HG03139 (cell line): ENCODE data around the gene SLC29A1.
A peak's percentile ranks its signal among the peaks of the same experiment; 100 is the strongest.
"Not testable (repeated sequence)": the region's sequence is repeated elsewhere in the genome, so short reads cannot be mapped to it uniquely, and the experiment has no call there.

Experiments
- ATAC-seq: cut with Tn5 transposase; IDR thresholded peaks from one replicate; pipeline ENCODE4 v1.9.1; 2021; ENCODE audit not compliant: unreplicated experiment

Gene SLC29A1

DNA sequence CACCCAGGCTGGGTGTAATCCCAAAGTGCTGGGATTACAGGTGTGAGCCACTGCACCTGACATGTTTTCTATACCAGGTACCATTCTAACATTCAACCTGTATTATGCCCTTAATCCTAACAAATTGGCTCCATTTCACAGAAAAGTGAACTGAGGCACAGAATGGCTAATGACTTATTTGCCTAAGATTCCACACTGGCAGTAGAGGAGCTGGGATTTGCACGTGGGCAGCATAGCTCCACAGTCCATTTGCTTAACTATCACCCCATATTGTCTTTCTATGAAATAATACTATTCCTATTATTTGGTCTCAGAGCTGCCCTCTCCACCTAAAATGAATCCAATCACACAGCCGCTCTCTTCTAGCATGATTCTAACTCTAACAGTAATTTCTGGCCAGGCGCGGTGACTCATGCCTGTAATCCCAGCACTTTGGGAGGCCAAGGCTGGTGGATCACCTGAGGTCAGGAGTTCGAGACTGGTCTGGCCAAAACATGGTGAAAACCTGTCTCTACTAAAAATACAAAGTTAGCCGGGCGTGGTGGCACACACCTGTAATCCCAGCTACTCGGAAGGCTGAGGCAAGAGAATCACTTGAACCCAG, 30.0 kb upstream of the SLC29A1 start:
- ATAC-seq: no peak

DNA sequence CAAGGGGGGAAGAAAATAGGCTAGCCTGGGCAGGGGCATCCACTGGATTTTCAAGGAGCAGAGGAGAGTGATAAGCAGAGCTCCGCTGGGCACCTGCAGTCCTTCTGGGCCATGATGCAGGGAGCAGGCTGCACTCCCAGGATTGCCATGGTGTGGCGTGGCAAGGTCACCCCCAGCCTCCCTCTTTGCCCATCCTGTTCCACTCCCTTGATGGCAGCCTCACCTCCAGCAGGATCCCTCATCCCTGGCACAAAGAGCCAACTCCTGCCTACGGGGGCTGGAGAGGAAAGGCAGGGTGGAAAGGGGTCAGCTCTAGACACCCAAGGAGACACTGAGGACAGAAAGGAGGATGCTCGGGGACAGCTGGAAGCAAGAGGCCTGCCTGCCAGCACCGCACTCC, 29.1 kb upstream of the SLC29A1 start:
- ATAC-seq: no peak

DNA sequence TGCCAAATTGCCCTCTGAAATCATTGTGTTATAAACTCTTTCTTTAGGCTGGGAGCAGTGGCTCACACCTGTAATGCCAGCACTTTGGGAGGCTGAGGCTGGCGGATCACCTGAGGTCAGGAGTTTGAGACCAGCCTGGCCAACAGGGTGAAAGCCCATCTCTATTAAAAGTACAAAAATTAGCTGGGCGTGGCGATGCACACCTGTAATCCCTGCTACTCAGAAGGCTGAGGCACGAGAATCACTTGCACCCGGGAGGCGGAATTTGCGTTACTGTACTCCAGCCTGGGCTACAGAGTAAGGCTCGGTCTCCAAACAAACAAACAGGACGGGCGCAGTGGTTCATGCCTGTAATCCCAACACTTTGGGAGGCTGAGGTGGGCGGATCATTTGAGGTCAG, 27.0 kb upstream of the SLC29A1 start:
- ATAC-seq: not testable (repeated sequence)

DNA sequence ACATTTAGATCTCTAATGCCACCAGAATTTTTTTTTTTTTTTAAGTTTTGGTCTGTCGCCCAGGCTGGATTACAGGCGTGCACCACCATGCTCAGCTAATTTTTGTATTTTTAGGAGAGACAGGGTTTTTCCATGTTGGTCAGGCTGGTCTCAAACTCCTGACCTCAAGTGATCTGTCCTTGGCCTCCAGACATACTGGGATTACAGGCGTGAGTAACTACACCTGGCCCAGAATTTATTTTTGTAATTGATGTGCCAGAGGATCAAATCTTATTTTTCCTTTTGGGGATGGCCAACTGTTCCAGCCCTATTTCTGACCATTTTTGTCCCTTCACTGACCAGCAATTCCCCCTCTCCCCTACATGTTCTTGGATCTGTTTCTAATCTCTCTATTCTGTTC, 24.7 kb upstream of the SLC29A1 start:
- no peak for ATAC-seq

DNA sequence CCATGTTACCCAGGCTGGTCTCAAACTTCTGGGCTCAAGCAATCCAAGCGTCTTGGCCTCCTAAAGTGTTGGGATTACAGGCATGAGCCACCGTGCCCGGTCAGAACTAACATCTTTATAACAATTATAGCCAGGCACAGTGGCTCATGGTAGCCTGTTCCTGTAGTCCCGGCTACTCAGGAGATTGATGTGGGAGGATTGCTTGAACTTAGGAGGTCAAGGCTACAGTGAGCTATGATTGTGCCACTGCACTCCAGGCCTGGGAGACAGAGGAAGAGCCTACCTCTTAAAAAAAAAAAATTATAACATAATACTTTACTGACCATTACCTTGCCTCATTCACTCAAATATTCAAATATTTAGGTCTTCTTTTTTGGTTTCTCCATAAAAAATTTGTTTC, 23.5 kb upstream of the SLC29A1 start:
- no peak for ATAC-seq

DNA sequence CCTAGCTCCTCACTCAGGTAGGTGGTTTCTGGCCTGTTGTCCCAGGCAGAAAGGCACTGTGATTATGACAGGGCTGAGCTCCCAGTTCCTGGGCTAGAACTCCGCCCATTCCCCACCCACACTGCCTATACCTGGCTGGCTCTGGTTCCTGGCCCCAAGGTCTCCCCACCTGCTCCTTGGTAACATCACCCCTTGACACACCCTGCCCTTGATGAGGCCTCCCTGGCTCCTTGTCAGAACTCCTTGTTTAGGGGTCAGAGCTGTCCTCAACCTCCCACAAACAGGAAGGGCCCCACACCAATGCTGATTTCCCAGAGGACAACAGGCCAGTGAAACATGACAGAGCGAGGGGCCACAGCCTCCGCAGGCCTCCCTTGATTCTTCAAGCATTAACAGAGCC, 22.2 kb upstream of the SLC29A1 start:
- ATAC-seq: no peak

DNA sequence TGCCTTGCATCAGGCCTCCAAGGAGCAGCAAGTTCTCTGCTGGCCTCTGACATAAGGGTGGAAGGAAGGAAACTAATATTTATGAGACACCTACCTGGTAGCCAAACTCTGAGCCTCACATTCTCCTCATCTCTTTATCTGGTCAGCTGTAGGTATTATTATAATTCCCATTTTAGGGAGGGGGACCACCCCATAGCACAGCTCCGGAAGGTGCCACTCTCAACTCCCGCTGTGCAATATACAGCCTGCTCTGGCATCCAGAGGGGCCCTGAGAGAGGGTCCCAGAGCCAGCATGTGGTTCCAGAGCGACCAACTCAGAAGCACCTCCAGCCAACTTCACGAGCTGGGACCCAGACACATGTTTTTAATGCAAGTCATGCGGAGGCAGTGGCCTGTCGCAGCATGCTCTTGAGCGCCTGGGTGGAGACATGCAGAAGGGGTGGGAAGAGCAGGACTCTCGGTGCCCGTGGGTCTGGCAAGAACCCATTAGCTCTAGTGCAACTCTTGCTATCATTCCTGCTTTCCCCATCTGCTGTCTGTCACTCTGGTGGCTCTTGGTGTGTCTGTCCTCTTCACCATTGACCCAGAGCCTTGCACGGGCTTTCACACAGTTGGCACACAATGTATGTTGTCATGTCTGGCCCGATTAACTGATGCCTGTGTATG, 21.6 kb upstream of the SLC29A1 start:
- ATAC-seq: no peak

DNA sequence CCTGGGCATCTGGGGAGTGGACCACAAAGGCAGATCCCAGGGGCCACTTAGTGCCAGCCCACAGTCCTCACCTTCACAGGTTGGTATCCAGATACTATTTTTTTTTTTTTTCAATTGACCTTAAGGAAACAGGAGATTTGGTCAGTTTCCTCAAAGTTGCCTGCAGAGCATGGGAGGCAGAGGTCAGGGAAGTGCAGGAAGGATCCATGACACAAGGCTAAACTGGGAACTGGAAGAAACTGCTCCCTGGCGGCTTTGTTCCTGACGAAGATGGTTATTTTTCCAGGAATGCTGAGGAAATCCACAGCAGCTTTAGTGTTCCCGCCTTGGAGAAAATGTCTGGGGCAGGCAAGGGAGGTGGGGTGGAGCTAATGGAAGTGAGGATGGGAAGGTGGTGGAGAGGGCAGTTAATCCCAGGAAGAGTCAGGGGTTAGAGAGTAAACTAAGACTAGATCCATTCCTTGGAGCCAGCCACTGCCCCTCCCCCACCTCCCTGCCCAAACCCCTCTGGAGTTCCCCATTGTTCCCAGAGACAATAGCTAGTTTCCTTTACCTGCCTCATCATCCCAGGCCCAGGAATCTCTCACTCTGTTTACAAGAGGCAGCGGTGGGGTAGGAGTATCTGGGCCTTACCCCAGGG, 20.9 kb upstream of the SLC29A1 start:
- ATAC-seq: no peak

DNA sequence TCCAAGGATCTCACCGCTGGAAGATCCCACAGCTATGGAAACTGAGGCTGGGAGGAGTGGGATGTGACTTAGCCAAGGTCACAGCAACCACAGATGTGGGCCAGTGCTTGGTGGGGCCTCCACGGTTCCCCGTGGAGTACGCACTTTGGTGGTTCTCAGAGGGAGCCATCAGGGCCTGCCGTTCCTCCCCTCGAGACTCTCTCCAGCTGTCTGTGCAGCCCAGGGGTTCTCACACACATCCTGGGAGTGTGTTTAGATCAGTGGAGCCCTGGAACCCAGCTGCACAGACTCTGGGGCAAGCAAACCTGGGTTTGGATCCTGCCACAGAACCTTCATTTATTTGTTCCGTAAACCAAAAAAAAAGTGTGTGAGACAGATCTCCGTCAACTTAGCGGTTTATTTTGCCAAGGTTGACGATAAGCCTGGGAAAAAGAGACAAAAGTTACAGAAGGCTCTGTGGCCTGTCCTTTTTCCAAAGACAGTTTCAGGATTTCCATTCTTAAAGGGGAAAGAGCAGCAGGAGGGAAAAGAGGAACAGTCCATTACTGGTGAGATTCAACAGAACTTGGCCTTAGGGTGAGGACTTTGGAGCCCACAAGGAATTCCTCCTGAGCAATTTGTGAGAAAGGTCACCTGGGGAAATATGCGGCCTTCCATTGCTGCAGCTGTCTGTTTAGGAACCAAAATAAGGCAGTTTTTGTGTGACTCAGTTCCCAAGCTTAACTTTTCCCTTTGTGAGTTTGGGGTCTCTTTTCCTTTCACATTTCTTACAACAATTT, 20.2 kb upstream of the SLC29A1 start:
- ATAC-seq: no peak

DNA sequence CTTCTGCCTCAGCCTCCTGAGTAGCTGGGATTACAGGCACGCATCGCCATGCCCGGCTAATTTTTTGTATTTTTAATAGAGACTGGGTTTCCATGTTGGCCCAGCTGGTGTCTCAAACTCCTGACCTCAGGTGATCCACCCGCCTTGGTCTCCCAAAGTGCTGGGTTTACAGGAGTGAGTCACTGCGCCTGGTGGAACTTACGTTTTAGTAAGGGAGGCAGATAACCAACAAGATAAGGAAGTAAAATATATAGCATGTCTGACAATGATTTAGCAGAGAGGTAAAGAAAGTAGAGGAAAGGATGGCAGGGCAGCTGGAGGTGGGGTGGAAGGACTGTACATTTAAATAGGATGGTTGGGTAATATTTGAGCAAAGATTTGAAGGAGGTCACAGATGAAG, 19.4 kb upstream of the SLC29A1 start:
- ATAC-seq: no peak

DNA sequence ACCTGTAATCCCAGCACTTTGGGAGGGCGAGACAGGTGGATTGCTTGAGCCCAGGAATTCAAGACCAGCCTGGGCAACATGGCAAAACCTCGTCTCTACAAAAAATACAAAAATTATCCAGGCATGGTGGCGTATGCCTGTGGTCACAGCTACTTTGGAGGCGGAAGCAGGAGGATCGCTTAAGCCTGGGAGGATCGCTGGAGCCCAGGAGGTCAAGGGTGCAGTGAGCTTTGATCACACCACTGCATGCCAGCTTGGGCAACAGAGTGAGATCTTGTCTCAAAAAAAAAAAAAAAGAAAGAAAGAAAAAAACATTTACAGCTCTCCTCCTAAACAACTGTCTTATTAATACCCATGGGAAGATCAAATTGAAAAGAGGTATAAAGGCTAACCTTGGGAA, 15.4 kb upstream of the SLC29A1 start:
- ATAC-seq: no peak

DNA sequence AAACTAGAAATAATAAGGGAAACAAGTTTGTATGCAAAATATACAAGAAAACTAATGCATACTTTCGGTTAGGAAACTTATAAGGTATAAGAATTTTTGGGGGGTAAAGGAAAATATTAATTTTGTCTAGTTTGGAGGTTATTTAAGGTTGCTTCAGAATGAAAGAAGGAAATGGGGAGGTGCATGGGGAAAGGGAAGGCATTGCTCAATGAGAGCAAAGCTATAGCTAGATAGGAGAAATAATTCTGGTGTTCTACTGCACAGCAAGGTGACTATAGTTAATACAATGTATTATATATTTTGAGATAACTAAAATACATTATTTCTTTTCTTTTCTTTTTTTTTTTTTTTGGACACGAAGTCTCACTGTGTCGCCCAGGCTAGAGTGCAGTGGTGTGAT, 12.1 kb upstream of the SLC29A1 start:
- ATAC-seq: no peak

DNA sequence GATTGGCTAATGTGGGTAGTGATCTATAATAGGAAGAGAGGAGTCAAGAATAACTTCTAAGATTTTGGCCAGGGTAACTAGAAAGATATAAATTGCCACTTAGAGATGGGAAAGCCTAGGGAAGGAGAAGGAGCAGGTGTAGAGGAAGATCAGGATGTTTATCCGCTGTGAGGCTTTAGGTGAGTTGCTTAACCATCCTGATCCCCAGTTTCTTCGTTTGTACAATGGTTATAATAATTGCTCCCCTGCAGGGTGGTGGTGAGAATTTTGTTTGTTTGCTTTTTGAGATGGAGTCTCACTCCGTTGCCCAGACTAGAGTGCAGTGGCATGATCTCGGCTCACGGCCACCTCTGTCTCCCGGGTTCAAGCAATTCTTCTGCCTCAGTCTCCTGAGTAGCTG, 9.1 kb upstream of the SLC29A1 start:
- no peak for ATAC-seq

DNA sequence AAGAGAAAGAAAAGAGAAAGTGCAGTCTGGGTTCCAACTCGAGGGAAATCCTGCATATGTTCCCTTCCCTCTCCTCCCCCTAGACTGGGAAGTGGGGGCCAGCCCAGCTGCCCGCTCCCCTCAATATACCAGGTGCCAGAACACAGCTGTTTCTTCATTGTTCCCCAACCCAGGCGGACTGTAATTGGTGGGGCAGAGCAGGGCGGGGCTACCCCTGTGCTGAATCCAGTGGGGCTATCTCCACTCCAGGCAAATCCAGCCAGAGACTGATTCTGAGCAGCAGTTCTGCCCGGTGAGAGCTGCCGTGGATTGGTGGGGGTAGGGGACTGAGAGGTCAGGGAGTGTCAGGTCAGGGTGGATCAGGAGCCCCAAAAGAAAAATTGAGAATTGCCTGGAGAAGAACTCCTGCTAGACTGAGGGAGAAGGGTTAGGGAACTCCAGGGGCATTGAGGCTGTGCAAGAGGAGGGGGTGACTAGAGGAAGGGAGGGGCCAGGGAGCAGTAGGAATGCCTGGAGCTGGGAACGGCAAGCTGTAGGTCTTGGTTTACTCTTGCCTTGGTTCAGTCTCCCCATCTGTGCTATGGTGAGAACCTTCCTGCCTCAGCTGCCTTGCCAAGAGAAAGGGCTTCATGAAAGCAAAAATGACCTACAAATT, 6.6 kb upstream of the SLC29A1 start, which contains the start of gene MYMX:
Gene MYMX (plus strand): TSS at position 250 of the 655 bp plus-strand sequence. CDS start 546 bp downstream, outside the sequence.
- ATAC-seq: no peak

DNA sequence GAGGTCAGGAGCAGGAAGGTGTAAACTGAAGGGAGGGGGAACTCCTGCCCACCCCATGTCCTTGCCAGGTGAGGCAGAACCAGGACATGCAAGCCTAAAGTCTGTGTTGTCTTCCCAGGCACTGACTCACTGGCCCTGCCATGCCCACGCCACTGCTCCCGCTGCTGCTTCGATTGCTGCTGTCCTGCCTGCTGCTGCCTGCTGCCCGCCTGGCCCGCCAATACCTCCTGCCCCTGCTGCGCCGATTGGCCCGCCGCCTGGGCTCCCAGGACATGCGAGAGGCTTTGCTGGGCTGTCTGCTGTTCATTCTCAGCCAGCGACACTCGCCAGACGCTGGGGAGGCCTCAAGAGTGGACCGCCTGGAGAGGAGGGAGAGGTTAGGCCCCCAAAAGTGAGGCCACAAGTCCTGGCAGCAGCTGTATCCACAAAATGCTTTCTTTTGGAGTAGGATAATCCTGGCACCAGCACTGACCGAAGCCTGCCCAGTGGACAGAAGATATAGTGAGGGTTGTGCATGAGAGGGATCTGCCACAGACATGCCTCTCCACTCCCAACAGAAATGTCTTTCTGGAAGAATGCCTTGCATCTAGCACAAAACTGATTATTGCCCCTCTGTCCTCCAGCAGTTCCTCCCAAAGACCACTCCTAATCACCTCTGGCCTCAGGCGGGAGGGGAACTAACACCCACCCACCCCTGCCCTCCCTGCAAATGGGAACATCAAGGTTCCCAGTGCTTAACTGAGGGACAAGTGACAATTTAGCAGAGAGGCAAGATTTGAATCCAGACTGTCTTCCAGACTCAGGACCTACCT, 5.9 kb upstream of the SLC29A1 start:
- ATAC-seq: no peak

DNA sequence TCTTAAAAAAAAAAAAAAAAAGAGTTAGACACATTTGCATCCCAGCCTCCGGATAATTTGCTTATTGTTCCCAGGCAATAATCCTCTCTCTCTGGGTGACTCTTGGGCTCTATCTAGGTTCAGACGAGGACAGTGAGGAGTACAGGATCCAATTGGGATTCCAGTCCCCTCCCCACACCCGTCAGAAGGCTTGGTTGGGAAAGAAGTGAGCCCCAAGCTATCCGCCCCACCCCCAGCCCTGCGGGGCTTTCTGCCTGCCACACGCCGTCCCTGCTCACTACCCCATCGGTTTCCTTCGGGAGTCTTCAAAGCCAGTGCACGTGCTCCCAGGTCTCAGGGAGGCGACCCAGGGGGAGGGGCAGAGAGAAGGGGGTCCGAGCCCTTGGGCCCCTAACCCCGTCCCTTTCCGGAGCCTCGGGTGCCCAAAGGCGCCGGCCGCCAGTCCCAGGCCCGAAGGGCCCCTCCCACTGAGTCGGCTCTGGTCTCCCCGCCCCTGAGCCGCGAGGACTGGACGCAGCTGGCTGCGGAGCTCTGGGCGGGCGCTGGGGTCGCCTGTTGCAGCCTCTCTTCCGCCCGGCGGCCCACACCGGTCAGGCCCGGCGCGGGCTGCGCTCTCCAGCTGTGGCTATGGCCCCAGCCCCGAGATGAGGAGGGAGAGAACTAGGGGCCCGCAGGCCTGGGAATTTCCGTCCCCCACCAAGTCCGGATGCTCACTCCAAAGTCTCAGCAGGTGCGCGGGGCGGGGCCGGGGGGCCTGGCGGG, 4.2 kb upstream of the SLC29A1 start:
- ATAC-seq: peak; percentile 48

DNA sequence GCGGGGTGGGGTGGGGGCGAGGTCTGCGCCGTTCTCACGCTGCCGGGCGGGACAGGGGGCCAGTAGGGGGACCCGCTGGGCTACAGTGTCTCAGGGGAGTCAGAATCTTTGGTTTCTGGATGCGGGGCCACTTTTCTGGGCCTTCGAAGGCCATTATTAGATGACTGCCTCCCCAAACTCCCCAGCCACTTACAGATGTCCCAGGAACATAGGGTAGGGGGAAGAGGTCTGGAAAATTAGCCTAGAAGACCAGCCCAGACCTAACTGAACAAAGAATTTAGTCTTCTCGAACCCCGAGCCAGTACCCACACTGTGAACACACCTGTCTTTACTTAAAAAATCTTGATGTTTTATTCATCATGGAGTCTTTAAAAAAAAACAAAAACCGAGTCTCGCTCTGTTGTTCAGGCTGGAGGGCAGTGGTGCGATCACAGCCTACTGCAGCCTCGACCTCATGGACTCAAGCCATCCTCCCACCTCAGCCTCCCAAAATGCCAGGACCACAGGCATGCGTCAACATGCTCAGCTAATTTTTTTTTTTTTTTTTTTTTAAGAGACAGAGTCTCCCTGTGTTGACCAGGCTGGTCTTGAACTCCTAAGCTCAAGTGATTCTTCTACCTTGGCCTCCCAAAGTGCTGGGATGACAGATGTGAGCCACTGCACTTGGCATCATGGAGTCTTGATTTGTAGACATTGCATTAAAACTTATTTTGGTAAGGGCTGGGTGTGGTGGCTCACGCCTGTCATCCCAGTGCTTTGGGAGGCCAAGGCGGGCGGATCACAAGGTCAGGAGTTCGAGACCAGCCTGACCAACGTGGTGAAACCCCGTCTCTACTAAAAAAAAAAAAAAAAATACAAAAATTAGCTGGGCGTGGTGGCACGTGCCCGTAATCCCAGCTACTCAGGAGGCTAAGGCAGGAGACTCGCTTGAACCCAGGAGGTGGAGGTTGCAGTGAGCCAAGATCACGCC, 3.3 kb upstream of the SLC29A1 start:
- ATAC-seq: no peak

DNA sequence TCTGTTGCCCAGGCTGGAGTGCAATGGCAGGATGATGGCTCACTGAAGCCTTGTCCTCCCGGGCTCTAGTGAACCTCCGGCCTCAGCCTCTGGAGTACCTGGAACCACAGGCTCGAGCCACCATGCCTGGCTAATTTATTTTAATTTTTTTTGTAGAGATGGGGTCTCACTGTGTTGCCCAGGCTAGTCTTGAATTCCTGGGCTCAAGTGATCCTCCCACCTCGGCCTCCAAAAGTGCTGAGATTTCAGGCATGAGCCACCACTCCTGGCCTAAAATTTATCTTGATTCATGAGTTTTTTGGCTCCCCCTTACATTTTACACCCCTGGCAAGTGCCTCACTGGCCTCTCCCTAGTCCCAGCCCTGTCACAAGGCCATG, 2.5 kb upstream of the SLC29A1 start:
- ATAC-seq: no peak
